DMS79 treated with DMSO at 0.1 percent for 48 hours (cell line): ENCODE data around the gene CELF5.

Experiments
- DNase-seq: peaks from one replicate; lab custom pipeline; 2025; lab: John Stamatoyannopoulos, UW

Gene CELF5

DNA sequence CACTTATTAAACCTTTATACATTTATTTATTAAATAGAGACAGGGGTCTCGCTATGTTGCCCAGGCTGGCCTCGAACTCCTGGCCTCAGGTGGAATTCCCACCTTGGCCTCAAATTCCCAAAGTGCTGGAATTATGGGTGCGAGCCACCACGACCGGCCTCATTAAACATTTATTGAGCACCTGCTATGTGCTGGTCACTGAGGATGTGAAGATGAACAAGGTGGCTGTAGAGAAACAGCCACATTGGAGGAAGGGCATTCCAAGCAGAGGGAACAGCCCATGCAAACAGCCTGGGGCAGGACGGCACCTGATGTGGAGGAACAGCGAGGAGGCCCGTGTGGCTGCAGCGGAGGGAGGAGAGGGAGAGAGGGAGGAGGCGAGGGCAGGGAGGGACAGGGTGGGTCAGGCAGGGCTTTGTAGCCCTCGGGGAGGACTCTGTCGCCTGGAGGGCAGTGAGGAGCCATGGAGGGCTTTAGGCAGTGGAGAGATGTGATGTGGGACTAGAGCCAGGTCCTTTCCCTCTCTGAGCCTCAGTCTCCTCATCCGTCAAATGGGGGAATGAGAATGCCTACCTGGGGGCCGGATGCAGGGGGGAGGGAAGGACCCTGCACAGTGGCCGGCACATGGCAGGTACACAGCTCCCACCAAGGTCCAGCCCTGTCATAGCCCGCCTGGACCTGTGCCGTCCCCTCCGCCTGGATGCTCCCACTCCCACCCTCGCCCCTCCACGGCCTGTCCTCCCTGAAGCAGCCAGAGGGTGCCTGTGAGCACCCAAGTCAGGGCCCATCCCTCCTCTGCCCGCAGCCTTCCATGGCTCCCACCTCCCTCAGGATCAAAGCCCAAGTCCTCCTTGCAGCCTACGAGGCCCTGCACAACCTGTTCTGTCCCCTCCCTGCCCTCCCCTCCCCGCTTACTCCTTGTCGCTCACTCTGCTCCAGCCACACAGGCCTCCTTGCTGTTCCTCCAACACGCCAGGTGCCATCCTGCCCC is 120.4 kb downstream of the CELF5 start:
- DNase-seq = no peak

DNA sequence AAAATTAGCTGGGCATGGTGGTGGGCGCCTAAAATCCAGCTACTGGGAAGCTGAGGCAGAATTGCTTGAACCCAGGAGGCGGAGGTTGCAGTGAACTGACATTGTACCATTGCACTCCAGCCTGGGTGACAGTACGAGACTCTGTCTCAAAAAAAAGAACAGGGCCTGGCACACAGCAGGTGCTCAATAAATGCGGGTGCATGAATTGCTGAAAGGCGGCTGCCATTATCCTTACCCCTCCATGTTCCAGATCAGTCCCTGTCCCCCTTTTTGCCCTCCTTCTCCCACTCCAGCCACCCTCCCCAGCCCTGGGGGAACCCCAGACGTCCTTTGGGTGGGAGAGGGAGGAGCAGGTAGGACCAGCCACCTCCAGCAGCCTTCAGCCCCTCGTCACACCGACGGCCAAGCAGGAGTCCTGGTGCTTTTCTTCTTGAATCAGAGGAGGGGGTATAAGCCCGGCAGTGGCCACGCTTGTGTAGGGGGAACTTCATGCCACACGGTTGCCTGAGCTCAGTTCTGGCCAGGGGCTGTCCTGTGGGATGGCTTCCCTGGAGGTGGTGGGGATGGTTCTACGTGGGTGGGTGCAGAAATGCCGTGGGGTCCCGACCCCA is 121.5 kb downstream of the CELF5 start:
- DNase-seq = no peak
